ENCODE results near the gene FAM174C.

The FAM174C gene

DNA sequence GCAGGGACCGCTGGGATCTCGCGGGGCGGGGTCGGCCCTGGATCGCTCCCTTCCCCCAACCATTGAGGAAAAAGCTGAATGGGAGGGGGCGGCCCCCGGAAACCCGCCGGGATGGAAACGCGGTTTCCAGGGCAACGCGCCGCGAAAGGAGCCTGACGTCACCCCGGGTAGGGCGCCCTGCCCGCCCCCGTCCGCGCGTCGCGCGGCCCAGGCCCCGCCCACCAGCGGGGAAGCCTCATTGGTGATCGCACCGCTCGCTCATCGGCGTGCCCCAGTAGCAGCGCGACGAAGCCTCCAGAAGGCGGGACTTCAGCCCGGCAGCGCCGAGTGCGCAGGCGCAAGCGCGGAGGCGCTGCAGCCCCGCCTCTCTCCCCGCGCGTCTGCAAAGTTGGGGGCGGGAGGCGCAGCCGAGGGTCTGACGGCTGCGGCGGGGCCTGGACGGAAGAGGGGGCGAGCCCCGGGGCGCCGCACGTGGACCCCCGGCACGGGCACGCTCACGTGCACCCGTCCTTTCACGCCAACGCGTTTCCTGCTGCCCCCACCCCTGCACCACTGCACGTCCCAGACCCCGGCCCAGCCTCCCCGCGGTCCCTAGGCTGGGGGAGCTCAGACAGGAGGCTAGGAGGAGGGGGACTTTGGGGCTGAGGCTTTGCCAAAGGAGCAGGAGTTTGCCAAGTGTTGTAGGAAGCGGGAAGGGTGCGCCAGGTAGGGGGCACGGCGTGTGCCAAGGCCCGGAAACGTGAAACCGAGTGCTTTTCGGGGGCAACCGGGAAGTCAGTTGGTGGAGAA lies 14.4 kb upstream of the FAM174C start:
- peak; percentile 92 for DNase-seq (ENCODE audit: low read depth, low spot score)

DNA sequence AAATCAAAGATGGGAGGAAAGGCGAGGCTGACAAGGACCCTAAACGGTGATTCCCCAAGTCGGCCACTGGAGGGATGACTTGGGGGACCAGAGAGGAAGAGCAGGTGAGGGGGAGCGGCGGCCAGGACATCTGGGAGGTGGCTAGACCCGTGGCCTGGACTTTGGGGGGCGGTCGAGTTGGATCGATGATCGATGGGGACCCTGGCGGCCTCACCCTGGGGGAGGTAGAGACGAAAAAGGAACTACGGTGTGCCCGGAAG lies 13.9 kb upstream of the FAM174C start:
- no peak for DNase-seq (ENCODE audit: low read depth, low spot score)

DNA sequence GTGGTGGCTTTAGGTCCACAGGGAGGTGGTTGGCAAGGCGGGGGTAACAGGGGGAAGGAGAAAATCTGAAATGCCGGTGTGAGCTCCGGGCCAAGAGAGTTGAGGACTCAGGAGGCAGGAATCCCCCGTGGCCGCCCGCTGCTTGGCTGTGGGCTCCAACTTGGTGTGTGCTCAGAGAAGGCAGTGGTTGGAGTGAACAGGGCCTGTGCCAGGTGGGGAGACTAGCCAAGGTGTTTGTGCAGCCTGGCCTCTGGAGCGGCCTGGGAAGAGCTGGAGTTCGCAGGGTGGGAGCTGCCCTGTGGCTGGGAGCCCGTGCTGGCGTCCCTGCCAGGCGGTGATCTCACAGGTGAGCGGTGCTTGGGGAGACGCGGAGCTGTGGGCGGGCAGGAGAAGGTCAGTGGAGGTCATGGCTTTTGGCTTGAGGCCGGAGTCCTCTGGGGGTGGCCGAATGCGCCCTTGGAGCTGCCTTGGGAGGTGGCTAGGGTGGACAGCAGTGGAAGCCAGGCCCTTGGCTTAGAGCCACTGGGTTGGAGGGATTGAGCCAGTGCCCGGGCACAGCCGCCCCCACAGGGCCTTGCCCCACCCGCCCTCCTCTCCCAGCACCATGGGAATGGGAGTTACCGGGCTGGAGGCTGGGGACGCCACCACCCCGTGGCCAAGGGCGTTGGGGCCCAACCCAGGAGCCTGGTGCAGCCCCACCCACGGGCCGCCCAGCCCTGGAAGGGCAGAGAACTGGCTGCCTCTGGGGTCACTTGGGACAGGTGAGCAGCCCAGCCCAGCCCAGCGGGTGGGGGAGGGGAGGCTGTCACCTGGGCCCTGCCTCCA lies 13.3 kb upstream of the FAM174C start:
- no peak for DNase-seq (ENCODE audit: low read depth, low spot score)

DNA sequence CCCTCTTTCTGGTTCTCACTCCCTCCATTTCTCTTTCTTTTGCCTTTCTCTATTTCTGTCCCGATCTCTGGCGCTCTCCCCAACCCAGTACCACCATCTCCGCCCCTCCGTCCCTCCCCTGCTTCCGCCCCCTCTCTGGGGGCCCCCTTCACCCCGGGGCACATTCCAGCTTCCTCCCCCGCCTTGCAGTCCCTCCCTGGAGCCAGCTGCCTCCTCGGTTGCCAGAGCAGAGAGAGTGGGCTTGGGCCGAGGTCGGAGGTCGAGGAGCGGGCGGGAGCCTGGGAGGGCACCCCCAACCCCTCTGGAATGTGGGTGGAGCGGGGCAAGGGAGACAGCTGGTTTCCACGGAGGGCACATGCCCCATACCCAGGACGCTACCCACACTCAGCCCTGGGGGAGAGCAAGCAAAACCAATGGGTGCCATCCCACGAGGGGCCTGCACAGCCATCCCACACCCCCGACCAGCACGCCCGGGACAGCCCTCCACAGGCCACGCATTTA lies 12.7 kb upstream of the FAM174C start:
- no peak for DNase-seq (ENCODE audit: low read depth, low spot score)

DNA sequence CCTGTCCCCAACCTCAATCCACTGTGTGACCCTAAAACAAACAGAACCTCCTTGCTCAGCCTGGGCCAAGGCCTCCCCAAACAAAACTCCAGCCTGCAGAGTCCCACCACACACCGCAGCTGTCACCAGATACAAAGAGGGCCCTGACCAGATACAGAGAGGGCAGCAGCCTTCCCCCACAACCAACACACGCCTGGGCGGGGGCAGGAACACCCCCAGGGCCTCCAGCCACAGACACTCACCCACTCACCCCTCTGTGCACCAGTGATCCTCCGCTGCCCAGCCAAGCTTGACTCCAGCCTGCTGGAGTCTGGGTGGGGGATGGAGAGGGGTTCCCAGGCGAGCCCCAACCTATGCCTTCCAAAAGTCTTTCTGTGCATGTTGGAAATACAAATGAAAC lies 12.1 kb upstream of the FAM174C start:
- DNase-seq (ENCODE audit: low read depth, low spot score), result no peak

DNA sequence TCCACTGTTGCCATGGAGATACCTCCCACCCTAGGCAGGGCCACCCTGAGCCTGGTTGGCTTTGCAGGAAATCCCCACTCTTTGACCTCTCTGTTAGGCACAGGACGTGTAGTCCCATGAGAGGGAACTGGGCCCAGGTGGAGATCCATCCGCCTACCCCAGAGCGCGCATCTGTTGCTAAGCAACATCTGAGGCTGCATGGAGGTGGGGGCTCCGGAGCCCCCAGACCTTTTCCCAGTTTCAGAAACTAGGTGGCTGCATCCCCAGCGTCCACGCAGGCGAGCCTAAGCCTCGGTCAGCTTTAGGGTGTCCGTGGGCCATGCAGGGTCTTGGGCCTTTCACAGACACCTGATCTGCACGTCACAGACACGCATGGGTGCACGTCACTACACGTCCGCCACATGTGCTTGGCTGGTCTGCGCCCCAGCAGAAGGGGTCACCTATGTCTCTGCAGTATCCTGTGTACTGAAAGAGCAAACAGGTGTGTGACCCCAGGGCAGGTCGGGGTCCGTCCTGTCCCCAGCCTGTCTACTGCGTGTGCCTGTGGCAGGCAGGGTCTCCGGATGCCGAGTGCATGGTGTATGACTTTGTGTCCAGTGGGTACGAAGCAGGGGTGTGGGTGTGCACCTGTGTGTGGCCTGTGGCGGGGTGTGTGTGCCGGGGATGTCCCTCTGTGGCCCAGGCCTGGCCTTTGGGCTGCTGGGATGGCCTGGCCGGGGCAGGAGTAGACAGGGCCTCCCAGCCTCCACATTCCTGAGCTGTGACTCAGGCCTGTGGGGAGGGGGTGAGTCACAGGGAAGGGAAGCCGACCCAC lies 10.3 kb upstream of the FAM174C start:
- no peak for DNase-seq (ENCODE audit: low read depth, low spot score)

DNA sequence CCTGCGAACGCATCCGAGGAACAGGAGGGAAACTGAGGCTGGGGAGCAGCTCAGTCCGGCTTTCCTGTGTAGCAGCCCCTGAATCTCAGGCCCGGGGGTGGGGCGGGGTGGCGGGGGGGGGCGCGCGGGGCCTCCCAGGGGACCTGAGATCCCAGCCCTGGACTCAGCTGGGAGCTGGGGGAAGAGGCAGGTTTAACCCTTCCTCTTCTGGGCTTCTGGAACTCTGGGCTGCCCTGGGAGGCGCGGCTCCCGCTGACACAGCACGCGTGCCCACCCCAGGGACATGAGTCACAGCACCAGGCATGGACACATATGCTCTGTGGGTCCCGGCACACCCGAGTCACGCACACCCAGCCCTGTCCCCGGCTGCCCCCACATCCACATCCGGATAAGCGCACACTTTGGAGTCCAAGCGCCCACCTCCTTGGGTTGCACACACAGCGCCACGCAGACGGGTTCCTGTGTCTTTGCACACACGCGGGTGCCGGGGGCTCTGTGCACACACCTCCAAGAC lies 9.7 kb upstream of the FAM174C start:
- no peak for DNase-seq (ENCODE audit: low read depth, low spot score)

DNA sequence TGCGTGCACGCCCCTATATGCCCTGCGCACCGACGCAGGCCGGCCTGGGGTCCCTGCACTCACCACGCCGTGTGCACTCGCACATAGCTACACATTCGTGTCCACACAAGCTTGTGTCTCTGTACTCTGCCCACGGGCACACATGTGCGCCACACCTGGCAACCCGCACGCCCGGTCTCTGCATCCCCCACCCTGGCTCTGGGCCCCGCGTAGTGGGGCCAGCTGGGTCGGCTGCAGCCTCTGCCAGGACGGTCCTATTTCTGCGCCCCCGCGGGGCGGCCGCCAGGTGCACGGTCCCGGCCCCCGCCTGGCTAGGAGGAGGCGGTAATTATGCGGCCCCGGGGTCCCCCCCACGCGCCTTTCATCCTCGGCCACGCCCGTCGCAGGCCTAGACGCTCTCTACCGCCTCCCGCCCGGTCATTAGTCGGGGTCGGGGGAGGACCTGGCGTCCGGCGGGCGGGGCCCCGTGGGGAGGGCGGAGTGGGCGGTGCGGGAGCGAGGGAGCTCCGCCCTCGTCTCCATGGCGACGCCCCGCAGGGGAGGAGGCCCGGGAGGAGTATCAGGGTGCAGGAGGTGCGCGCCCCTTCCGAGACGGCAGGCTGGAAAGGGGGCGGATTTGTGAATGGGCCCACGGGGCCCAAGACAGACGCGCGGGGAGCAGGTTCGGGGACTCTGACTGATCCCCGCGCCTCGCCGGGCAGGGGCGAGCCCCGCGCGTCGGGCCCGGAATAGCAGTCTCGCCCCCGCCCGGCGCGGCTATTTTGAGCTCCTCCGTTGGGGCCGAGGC lies 9.0 kb upstream of the FAM174C start:
- DNase-seq (ENCODE audit: low read depth, low spot score), result no peak

DNA sequence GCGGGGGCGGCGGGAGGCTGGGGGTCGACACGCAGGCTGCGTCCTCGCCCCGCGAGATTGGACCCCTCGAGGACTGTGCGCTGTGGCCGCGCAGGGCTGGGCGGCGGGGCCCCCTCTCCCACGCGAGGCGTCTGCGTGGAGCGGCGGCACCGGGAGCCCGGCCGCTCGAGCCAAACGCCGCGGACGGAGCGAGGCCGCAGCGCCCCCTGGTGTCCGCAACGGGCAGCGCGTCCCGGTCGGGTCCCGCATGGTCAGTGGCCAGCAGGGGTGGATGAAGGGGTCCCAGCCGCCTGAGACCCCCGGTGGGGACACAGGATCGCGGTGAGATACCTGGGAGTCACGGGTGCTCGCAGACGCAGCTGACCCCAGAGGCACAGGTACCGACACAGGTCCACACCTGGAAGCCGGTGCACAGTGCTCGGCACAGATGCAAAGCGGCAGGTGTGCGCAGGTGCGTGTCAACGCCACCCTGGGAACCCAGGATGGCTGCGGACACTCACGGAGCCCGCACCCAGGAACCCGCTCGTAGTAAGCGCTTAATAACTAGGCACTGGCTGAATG lies 8.3 kb upstream of the FAM174C start:
- DNase-seq (ENCODE audit: low read depth, low spot score), result no peak

DNA sequence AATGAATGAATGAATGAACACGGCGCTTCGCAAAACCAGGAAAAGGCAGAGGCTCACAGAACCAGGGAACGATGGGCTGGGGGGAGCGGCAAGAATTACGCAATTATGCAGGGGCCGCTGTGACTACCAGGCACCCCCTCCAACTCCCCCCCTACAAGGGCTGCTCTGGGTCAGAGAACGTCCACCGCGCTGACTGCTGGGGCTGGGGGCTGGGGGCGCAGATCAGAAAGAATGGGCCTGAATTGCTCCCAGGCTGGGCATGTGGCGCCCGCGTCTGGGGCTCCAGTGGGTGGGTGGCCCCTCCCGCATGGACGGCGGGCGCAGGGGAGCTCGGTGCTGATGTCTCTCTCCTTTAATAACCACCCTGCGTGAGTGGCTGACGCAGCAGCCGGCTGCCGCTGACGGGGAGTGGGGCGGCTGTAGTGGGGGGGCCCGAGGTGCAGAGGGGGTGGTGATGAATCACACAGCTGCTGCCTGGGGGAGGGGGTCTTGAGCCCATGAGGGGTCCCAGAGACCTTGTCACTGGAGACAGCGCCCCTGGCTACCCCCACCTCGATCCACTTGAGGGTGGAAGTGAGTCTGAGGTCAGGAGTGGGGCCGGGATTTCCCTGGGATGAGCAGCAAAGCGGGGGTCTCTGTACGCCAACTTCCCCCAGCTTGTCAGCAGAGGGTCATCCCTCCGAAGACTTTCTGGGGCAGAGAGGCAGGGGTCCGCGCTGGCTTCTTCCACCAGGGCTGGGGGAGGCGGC lies 7.7 kb upstream of the FAM174C start:
- no peak for DNase-seq (ENCODE audit: low read depth, low spot score)

DNA sequence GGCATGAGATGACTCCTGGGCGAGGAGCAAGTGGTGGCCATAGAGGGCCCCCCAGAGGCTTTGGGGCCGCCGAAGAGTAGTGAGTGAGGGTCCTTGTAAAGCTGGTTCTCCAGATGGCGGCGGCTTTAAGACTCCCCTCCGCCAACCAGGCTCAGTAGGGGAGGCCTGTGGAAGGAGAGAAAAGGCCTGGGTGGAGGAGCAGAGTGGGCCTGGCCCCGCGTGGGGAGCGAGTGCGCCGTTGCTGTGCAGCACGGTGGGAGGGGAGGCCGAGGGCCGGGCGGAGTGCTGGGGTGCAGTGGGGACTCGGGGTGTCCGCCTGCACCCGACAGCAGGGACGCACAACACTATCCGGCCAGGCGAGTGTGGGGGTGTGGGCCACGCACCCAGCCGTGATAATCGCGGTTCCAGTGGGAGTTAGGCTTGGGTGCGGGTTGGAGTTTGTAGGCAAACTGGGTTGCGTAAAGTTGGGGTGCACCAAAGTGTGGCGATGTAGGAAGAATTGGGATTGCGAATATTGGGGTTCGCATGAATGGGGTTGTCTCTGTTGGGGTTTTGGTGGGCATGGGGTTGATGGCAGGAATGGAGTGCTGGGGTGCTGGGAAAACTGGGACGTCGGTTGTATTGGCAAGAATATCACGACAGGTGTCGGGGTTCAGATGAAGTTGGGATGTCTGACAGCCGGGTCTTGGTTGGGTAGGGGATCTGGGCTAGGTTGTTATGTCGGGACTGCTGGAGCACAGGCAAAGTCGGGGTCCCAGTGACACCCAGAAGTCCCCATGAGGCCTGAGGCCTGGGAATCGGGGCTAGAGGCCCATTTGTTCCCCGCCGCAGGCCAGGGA lies 6.9 kb upstream of the FAM174C start:
- no peak for DNase-seq (ENCODE audit: low read depth, low spot score)

DNA sequence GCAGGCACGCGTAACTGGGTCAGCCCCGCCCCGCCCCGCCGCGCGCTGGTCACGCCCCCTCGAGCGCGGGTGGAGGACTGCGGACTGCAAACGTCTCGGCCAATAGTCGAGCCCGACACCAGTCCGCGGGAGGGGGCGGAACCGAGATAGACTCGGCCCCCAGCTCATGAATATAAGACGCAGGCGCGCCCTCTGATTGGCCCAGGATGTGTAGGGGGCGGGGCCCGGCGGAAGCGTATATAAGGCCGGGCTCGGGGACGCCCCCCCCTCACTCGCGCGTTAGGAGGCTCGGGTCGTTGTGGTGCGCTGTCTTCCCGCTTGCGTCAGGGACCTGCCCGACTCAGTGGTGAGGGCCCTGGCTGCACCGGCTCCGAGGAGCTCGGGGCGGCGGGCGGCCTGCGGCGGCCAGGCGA lies 6.3 kb upstream of the FAM174C start, which contains the start of gene CIRBP:
TSS of gene CIRBP (plus strand) at position 268 of the 413 bp plus-strand sequence. CDS start 1,602 bp downstream, outside the sequence.
- peak; percentile 95 for DNase-seq (ENCODE audit: low read depth, low spot score)

DNA sequence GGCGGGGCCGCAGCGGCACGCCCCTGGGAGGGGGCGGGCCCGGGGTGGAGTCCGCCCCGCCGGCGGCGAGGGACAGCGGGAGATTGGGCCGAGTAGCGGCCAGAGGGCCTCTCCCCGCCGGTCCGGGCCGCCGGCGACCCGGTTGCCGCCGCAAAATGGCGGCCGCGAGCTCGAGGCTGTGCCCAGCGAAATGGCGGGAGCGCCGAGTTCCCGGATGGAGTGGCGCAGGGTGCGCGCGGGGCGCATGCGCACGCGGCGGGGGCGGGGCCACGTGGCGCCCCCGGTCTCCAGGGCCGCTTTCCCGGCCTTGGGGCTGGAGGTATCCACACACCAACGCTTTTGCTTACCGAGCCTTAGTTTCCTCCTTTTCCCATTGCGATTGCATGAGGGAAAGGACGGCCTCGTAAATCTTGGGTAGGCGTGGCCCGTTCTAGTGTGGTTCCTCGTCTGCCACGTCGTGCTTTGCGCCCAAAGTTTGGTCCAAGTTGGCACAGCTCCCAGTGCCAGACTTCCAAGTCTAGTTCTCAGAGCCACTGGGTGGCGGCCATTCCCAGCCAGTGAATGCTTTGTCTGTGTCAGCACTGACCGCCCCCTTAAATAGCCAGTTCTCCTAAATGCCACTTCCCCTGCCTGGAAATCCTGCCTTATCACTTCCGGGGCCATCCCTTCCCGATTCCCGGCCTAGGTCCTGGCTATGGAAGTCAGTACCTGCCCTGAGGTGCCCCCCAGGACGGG lies 5.7 kb upstream of the FAM174C start:
- DNase-seq (ENCODE audit: low read depth, low spot score), result no peak

DNA sequence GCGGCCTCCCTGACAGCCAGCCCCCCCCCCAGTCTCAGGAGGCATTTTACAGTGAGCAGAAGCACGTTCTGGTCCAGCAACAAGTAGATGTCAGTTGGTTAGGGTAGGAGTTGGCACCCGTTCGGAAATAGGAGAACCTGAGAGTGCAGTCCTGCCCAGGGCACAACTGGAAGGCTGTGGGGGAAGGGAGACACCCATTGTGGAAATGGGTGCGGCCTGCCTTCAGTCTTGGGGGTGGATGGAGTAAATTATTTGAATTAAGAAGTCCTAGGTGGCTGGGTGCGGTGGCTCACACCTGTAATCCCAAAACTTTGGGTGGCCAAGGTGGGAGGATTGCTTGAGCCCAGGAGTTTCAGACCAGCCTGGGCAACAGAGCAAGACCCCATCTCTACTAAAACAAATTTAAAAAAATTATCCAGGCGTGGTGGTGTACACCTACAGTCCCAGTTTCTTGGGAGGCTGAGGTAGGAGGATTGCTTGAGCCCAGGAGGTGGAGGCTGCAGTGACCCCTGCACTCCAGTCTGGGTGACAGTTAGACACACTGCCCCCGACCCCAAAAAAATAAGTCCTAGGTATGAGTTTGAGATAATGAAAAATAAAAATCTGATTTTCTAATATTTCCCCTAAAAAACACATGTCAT lies 5.0 kb upstream of the FAM174C start:
- no peak for DNase-seq (ENCODE audit: low read depth, low spot score)

DNA sequence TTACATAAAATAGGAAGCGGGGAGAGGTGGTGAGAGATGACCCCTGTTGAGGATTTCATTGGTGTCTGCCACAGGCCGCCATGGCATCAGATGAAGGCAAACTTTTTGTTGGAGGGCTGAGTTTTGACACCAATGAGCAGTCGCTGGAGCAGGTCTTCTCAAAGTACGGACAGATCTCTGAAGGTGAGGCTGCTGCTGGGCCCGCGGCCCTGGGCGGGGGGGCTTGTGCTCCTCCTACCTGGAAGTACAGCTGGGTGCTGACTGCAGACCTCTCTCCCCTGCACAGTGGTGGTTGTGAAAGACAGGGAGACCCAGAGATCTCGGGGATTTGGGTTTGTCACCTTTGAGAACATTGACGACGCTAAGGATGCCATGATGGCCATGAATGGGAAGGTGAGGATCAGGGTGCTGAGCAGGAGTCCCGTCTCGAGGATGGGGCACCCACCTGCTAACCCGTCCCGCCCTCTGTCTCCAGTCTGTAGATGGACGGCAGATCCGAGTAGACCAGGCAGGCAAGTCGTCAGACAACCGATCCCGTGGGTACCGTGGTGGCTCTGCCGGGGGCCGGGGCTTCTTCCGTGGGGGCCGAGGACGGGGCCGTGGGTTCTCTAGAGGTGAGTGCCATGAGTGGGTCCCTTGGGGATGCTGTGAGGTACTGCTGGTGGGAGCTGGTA lies 4.3 kb upstream of the FAM174C start:
- no peak for DNase-seq (ENCODE audit: low read depth, low spot score)

DNA sequence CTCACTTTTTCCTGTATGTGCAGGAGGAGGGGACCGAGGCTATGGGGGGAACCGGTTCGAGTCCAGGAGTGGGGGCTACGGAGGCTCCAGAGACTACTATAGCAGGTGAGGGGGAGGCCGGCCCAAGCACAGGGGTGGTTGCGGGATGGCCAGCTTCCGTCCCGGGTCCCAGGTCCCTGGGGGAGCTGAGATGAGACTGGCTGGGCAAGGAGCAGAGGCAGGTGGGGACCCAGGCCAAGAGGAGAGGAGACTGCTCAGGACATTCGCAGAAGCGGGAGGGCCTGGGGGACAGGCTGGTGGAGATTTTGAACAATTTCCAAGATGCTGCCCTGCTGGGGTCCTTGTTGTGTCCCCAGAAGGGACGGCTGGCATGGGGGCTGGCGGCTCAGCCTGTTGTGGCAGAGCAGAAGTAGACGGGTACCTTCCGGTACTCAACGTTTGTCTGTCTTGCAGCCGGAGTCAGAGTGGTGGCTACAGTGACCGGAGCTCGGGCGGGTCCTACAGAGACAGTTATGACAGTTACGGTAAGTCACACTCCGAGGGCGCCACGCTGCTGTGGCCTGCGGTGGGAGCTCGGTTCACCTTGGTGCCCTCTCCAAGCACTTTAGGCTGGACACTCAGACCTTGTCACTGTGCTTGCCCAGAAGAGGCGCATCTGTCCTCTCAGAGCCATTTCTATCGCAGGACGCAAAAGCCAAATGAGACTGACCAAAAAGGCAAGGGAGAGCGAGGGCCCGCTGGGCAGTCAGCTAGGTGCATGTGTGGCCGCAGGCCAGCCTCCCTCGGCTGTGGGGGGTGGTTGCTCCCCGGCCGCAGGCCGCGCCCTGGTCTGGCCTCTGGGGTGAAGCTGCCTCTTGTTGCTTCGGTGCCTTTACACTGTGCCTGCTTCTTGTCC lies 3.6 kb upstream of the FAM174C start:
- no peak for DNase-seq (ENCODE audit: low read depth, low spot score)

All from activated naive CD8-positive, alpha-beta T cell treated with anti-CD3 and anti-CD28 coated beads, Interleukin-2, amount 50 U/mL, for 16 hours (primary cell).